UCSD-AML1 (cell line): Measurements from ENCODE around the gene LMO3.

ENCODE experiments used
- DNase-seq: peaks from one replicate; lab custom pipeline; 2025; ENCODE audit not compliant: unreplicated experiment; lab: John Stamatoyannopoulos, UW

LMO3 gene

GRCh38 chr12:16602412-16602811 is 3.5 kb downstream of the LMO3 start:
- no peak for DNase-seq

- no peak for DNase-seq
These were observed 5.4 kb downstream of the LMO3 start for GRCh38 chr12:16600525-16600924.

- DNase-seq: no peak
These were observed 6.9 kb downstream of the LMO3 start for GRCh38 chr12:16599081-16599480.

GRCh38 chr12:16594797-16595196 is 11.2 kb downstream of the LMO3 start:
- DNase-seq: no peak

GRCh38 chr12:16593546-16593945 is 12.4 kb downstream of the LMO3 start:
- no peak for DNase-seq

GRCh38 chr12:16590645-16591044 is 15.3 kb downstream of the LMO3 start:
- no peak for DNase-seq

- no peak for DNase-seq
These were observed 17.1 kb downstream of the LMO3 start for GRCh38 chr12:16588812-16589211.

GRCh38 chr12:16587514-16587913 is 18.4 kb downstream of the LMO3 start:
- no peak for DNase-seq

GRCh38 chr12:16587110-16587453 is 18.9 kb downstream of the LMO3 start:
- no peak for DNase-seq

- no peak for DNase-seq
These were observed 19.4 kb downstream of the LMO3 start for GRCh38 chr12:16586350-16587109.

- DNase-seq: no peak
These were observed 20.2 kb downstream of the LMO3 start for GRCh38 chr12:16585781-16586180.

GRCh38 chr12:16583969-16584745 is 21.8 kb downstream of the LMO3 start:
- no peak for DNase-seq

GRCh38 chr12:16581416-16581815 is 24.5 kb downstream of the LMO3 start:
- no peak for DNase-seq

- no peak for DNase-seq
These were observed 26.9 kb downstream of the LMO3 start for GRCh38 chr12:16579041-16579440.

GRCh38 chr12:16573398-16574077 is 32.4 kb downstream of the LMO3 start:
- peak; percentile 6 for DNase-seq

GRCh38 chr12:16568873-16569272 is 37.1 kb downstream of the LMO3 start:
- no peak for DNase-seq

- DNase-seq: no peak
These were observed 41.3 kb downstream of the LMO3 start for GRCh38 chr12:16564675-16565074.

- no peak for DNase-seq
These were observed 42.5 kb downstream of the LMO3 start for GRCh38 chr12:16563504-16563903.

- DNase-seq: no peak
These were observed 43.0 kb downstream of the LMO3 start for GRCh38 chr12:16562921-16563320.

- DNase-seq: no peak
These were observed 43.5 kb downstream of the LMO3 start for GRCh38 chr12:16562435-16562834.

GRCh38 chr12:16560273-16560672 is 45.7 kb downstream of the LMO3 start:
- DNase-seq: no peak

GRCh38 chr12:16555630-16556029 is 50.3 kb downstream of the LMO3 start:
- DNase-seq: no peak
